Measurements from ENCODE around the gene SPIB. TPM values are rescaled to one million over a fixed set of nuclear protein-coding genes. Genes with fewer than 3 reads are reported as not detected.

The SPIB gene
- total and polyA plus RNA-seq, 8 donors: 0.19 to 53.3 (median 0.57) TPM; not detected in 2

- H3K9me3 ChIP-seq: no peaks in the 10 kb centered on the region
- H3K36me3 ChIP-seq: no peaks in the 10 kb centered on the region
- no peak overlapping the region for H3K27ac ChIP-seq
- H3K27me3 ChIP-seq: peaks cover 0 to 30% (median 8%) of the 10 kb centered on the region in 3 donors
- intact Hi-C loops (cut with DNase I; ENCODE audit: low total_unique reads): no loop called here
- H3K4me1 ChIP-seq: no peaks in the 10 kb centered on the region
- no peak overlapping the region for H3K4me3 ChIP-seq
- DNase-seq: no peak
- WGBS, 5 donors: 32 to 50% (median 41%) methylated on average over 12 to 13 of the region's 13 CpGs
- TF ChIP-seq POLR2AphosphoS5 (IDR thresholded peaks at IDR 0.05) (no peak), EP300 (IDR thresholded peaks at IDR 0.05) (no peak), CTCF (IDR thresholded peaks at IDR 0.05) (no peak), POLR2A (IDR thresholded peaks at IDR 0.05) (no peak)
These were observed 32.4 kb downstream of the SPIB start for GRCh38 chr19:50451223-50451534.

- TF ChIP-seq EP300 (IDR thresholded peaks at IDR 0.05) (no peak), CTCF (IDR thresholded peaks at IDR 0.05) (no peak), POLR2A (IDR thresholded peaks at IDR 0.05) (no peak), POLR2AphosphoS5 (IDR thresholded peaks at IDR 0.05) (no peak)
- no peaks in the 10 kb centered on the region for H3K9me3 ChIP-seq
- peaks cover 0 to 49% (median 14%) of the 10 kb centered on the region in 3 donors for H3K27me3 ChIP-seq
- no peaks in the 10 kb centered on the region for H3K36me3 ChIP-seq
- no peak overlapping the region for H3K4me3 ChIP-seq
- WGBS, 5 donors: 86 to 97% (median 95%) methylated on average over 3 of the region's 3 CpGs
- H3K4me1 ChIP-seq: no peaks in the 10 kb centered on the region
- no peak overlapping the region for H3K27ac ChIP-seq
- intact Hi-C loops (cut with DNase I; ENCODE audit: low total_unique reads): no loop called here
- DNase-seq: no peak
These were observed 34.5 kb downstream of the SPIB start for GRCh38 chr19:50453243-50453642.

- intact Hi-C loops (cut with DNase I; ENCODE audit: low total_unique reads): loop anchor here (5.0 kb wide), 1 partner anchor 89 kb away; the partner anchor contains the start of gene NAPSA
- 62 to 92% (median 85%) methylated on average over 2 of the region's 2 CpGs for WGBS, 5 donors
These were observed 37.3 kb downstream of the SPIB start for GRCh38 chr19:50455992-50456391.

GRCh38 chr19:50457300-50457699 lies 38.6 kb downstream of the SPIB start:
- DNase-seq: no peak
- Histone ChIP-seq H3K36me3 (no peaks in the 10 kb centered on the region), H3K9me3 (no peaks in the 10 kb centered on the region), H3K4me1 (no peaks in the 10 kb centered on the region), H3K4me3 (no peak overlapping the region), H3K27ac (no peak overlapping the region), H3K27me3 (peaks cover 0 to 59% (median 31%) of the 10 kb centered on the region in 3 donors)
- intact Hi-C loops (cut with DNase I; ENCODE audit: low total_unique reads): loop anchor here (5.0 kb wide), 1 partner anchor 90 kb away; the partner anchor contains the start of gene NAPSA
- TF ChIP-seq POLR2AphosphoS5 (IDR thresholded peaks at IDR 0.05): no peak
- TF ChIP-seq POLR2A (IDR thresholded peaks at IDR 0.05): no peak
- no peak for TF ChIP-seq EP300 (IDR thresholded peaks at IDR 0.05)
- TF ChIP-seq CTCF (IDR thresholded peaks at IDR 0.05): no peak
- WGBS, 5 donors: 80 to 92% (median 84%) methylated on average over 5 of the region's 5 CpGs

More at GRCh38 chr19:50455992-50456391, 37.3 kb downstream of the SPIB start:
- TF ChIP-seq EP300 (IDR thresholded peaks at IDR 0.05) (no peak), POLR2AphosphoS5 (IDR thresholded peaks at IDR 0.05) (no peak), CTCF (IDR thresholded peaks at IDR 0.05) (no peak), POLR2A (IDR thresholded peaks at IDR 0.05) (no peak)
- Histone ChIP-seq H3K36me3 (no peaks in the 10 kb centered on the region), H3K9me3 (no peaks in the 10 kb centered on the region), H3K4me3 (no peak overlapping the region), H3K4me1 (no peaks in the 10 kb centered on the region), H3K27me3 (peaks cover 0 to 54% (median 31%) of the 10 kb centered on the region in 3 donors), H3K27ac (no peak overlapping the region)
- DNase-seq: no peak
